Activated CD4-positive, alpha-beta T cell treated with anti-CD3 and anti-CD28 coated beads, Interleukin-2, amount 50 U/mL, for 1 hour (primary cell): ENCODE data around the gene RSF1.
"Not testable (repeated sequence)": the region's sequence is repeated elsewhere in the genome, so short reads cannot be mapped to it uniquely, and the experiment has no call there.

ENCODE experiments used
- DNase-seq: peaks from one replicate; pipeline ENCODE4 v3.0.0-alpha.2; 2020

RSF1 gene

GRCh38 chr11:77820565-77821348 is at the start of gene RSF1, which contains the start of gene AAMDC:
Gene RSF1 (minus strand): TSS chr11:77820722. CDS start chr11:77820714, 8 bp downstream.
Gene AAMDC (plus strand): TSS chr11:77821144. CDS start chr11:77842497, 21,353 bp downstream.
- peak; percentile 96 for DNase-seq

GRCh38 chr11:77868744-77869143 is 48.2 kb upstream of the RSF1 start:
- DNase-seq = no peak

DNA sequence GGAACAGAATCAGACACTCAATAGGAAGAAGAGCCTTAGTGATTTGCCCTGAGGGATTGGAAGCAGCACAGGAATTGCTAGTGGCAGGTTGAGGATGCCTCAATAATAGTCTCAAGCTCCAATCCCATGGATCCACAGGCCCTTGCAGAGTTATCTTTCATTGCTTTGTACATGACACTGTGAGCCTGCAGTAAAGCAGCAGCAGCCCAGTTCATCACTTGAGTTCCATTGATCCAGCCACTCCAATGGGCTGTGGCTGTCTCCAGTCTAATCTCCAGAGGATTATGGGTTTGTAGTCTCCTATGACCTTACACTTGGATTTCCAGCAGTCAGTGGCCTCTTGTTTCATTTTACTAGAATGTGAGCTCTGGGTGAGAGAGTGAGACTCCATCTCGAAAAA is 45.8 kb upstream of the RSF1 start:
- DNase-seq = no peak

- DNase-seq = no peak
Observed at GRCh38 chr11:77865805-77866204, 45.3 kb upstream of the RSF1 start.

DNA sequence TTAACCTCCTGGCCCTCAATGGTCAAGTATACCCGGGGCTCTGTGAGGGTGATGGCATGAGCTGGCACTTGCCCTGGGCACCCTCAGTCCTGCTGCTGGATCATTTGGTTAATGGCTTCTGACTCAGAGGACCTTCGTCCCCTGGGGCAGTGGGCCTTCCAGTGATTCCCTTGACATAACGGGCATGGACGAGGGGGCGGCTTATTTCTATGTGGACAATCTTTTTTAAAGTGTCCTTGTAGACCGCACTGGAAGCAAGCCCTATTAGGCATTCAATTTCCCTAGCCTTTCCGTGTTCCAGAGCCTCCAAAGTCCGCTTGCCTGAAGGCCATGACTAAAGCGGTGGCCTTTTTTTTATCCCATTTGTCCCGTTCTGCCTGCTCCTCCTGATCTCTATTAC is 40.9 kb upstream of the RSF1 start:
- not testable (repeated sequence) for DNase-seq

- not testable (repeated sequence) for DNase-seq
Observed at GRCh38 chr11:77857906-77858457, 37.5 kb upstream of the RSF1 start.

DNA sequence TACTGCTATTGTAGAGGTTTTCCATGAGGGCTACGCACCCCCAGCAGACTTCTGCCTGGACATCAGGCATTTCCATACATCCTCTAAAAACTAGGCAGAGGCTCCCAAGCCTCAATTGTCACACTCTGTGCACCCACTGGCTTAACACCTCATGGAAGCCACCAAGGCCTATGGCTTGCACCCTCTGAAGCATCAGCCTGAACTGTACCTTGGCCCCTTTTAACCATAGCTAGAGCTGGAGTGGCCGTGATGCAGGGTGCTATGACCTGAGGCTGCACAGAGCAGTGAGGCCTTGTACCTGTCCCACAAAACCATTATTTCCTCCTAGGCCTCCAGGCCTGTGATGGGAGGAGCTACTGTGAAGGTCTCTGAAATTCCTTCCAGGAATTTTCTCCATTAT is 34.3 kb upstream of the RSF1 start:
- no peak for DNase-seq

DNA sequence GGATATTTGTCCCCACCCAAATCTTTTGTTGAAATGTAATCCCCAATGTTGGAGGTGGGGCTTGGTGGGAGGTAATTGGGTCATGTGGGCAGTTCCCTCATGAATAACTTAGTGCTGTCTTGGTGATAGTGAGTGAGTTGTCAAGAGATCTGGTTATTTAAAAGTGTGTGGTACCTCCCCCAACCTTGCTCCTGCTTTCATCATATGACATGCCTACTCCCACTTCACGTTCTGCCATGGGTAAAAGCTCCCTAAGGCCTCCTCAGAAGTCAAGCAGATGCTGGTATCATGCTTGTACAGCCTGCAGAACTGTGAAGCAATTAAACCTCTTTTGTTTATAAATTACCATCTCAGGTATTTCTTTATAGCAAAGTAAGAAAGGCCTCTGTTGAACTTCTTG is 31.0 kb upstream of the RSF1 start:
- DNase-seq = no peak

DNA sequence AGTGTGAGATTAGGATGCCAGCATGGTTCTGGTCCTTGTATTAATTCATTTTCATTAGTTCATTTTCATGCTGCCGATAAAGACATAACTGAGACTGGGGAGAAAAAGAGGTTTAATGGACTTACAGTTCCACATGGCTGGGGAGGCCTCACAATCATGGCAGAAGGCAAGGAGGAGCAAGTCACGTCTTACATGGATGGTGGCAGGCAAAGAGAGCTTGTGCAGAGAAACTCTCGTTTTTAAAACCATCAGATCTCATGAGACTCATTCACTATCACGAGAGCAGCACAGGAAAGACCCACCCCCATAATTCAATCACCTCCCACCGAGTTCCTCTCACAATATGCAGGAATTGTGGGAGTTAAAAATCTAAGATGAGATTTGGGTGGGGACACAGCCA is 23.2 kb upstream of the RSF1 start:
- DNase-seq = not testable (repeated sequence)

- DNase-seq = no peak
Observed at GRCh38 chr11:77842441-77843121, 22.1 kb upstream of the RSF1 start.

DNA sequence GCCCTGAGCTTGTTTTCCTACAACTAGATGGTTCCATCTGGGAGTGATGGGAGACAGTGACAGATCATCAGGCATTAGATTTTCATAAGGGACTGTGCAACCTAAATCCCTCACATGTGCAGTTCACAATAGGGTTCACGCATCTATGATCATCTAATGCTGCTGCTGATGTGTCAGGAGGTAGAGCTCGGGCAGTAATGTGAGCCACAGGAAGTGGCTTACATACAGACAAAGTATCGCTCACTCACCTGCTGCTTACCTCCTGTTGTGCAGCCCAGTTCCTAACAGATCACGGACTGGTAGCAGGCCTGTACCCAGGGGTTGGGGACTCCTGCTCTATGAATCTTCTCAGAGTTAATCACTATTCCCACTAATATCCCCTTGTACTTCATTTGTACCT is 12.8 kb upstream of the RSF1 start:
- no peak for DNase-seq

DNA sequence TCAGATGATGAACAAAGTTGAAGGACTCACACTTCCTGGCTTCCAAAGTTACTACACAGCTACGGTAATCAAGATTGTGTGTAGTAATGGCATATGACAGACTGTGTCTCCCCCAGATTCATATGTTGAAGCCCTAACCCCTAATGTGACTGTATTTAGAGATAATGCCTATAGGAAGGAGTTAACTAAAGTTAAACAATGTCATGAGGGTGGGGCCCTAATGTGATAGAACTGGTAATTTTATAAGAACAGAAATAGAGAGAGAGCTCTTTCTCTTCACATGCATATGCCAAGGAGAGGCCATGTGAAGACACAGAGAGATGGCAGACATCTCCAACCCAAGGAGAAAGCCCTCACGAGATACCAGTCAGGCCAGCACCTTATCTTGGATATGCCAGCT is 8.4 kb upstream of the RSF1 start:
- no peak for DNase-seq

- no peak for DNase-seq
Observed at GRCh38 chr11:77823775-77824174, 3.3 kb upstream of the RSF1 start.

DNA sequence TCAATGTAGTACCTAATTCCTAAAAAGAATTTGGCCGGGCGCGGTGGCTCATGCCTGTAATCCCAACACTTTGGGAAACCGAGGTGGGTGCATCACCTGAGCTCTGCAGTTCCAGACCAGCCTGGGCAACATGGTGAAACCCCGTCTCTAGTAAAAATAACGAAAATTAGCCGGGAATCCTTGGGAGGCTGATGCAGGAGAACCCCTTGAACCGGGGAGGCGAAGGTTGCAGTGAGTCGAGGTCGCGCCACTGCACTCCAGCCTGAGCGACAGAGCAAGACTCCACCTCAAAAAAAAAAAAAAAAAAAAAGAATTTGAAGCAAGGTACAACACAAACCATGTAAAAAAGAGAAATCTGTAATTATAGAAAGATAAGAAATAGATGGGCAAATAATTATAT is 1.6 kb upstream of the RSF1 start:
- DNase-seq = not testable (repeated sequence)

DNA sequence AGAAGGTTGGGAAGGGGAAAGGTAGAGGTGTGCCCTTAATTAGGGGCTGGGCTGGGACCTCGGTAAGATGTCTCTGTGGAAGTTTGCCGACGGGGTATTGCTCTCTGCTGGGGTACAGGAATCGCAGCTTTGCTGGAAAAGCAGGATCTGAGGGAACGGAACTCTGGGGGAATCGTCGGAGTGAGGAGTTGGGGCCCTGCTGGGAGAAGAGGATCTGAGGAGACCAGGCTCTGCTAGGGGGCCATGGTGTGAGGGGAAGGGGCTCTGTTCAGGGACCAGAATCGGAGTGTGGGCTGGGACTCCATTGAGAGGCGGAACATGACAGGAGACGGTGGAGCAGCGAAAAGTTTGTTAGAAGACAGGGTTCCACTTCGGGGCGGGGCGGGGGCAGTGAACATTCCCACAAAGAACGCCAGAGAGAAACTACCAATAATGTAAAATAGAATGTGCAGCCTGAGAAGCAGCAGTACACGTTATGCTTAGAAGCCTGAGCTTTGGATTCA is 878 bp upstream of the RSF1 start:
- DNase-seq = no peak

- DNase-seq = peak; percentile 18
Observed at GRCh38 chr11:77819921-77820564, 479 bp downstream of the RSF1 start.

- DNase-seq = peak; percentile 80
Observed at GRCh38 chr11:77819411-77819920, 1.1 kb downstream of the RSF1 start.

GRCh38 chr11:77815459-77815858 is 5.1 kb downstream of the RSF1 start:
- no peak for DNase-seq

DNA sequence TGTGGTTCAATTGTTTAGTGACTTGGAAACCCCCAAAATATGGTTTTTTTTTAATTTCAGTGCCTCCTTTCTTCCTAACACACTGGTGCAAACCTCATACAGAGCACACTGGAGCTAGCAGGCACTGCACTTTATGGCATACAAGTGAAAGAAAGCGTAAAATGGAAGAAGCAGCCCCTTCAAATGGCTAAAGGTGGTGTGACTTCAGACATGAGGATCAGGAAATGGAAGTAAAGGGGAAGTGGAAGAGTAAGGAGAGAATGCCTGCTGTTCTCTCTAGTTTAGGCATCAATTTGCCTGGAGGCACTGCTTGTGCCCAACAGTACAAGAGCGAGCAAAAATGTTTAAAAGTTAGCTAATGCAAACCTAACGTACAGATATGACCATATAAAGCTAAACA is 5.7 kb downstream of the RSF1 start:
- DNase-seq = no peak

GRCh38 chr11:77813256-77813655 is 7.3 kb downstream of the RSF1 start:
- DNase-seq = no peak

DNA sequence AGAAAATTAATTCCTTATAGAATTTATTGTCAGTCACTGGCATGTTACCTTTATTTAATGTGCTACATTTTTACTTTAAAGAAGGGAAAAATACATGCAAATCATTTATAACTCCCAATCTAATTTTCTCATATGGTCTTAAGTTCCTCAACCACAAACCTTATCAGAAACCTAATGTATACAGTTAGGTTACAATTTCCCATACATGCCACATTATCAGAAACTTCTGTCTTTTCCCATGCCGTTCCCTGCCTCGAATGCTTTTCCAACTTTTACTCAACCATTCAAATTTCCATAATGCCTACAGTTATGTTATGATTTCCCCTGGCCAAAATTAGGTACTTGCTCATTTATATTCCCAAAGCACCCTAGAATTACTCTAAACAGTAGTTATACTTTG is 13.5 kb downstream of the RSF1 start:
- DNase-seq = no peak

DNA sequence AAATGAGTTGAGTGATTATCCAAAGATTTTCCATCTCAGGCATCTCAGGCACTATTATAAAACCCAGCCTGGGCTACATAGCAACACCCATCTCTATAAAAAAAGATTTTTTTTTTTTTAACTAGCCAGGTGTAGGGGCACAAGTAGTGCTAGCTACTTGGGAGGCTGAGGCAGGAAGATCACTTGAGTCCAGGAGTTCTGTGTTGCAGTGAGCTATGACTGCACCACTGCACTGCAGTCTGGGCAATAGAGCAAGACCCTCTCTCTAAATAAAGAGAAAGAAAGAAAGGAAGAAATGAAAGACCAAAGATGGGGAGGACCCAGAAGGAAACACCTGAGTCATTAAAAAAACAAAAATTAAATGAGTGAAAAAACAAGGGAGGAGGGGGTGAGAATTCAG is 14.1 kb downstream of the RSF1 start:
- DNase-seq = no peak

GRCh38 chr11:77801477-77801876 is 19.0 kb downstream of the RSF1 start:
- DNase-seq = no peak
